ENCODE data around the gene GMPR.
"Not testable (repeated sequence)": the region's sequence is repeated elsewhere in the genome, so short reads cannot be mapped to it uniquely, and the experiment has no call there.

The GMPR gene

GRCh38 chr6:16238057-16238962, at the start of gene GMPR:
TSS of gene GMPR (plus strand) at chr6:16238587. CDS start at chr6:16238694, 107 bp downstream.
- no peak for DNase-seq

GRCh38 chr6:16190214-16190613, 48.2 kb upstream of the GMPR start:
- no peak for DNase-seq

- no peak for DNase-seq
These were observed 42.0 kb upstream of the GMPR start for GRCh38 chr6:16196260-16196983.

GRCh38 chr6:16196984-16197546, 41.3 kb upstream of the GMPR start:
- no peak for DNase-seq

GRCh38 chr6:16198061-16198705, 40.2 kb upstream of the GMPR start:
- no peak for DNase-seq

- DNase-seq, result no peak
These were observed 38.6 kb upstream of the GMPR start for GRCh38 chr6:16199804-16200203.

GRCh38 chr6:16200321-16200883, 38.0 kb upstream of the GMPR start:
- DNase-seq, result no peak

- DNase-seq, result no peak
These were observed 36.7 kb upstream of the GMPR start for GRCh38 chr6:16201706-16202105.

- DNase-seq, result no peak
These were observed 33.6 kb upstream of the GMPR start for GRCh38 chr6:16204653-16205376.

GRCh38 chr6:16205377-16206144, 32.8 kb upstream of the GMPR start:
- no peak for DNase-seq

GRCh38 chr6:16206595-16207037, 31.8 kb upstream of the GMPR start:
- DNase-seq, result no peak

GRCh38 chr6:16208989-16209388, 29.4 kb upstream of the GMPR start:
- no peak for DNase-seq

- DNase-seq, result no peak
These were observed 28.8 kb upstream of the GMPR start for GRCh38 chr6:16209539-16209938.

- DNase-seq, result no peak
These were observed 26.1 kb upstream of the GMPR start for GRCh38 chr6:16212276-16212675.

GRCh38 chr6:16216501-16217155, 21.8 kb upstream of the GMPR start:
- DNase-seq, result no peak

- no peak for DNase-seq
These were observed 21.1 kb upstream of the GMPR start for GRCh38 chr6:16217156-16217721.

- DNase-seq, result no peak
These were observed 15.6 kb upstream of the GMPR start for GRCh38 chr6:16222826-16223225.

GRCh38 chr6:16223362-16223761, 15.0 kb upstream of the GMPR start:
- DNase-seq, result no peak

GRCh38 chr6:16224409-16224808, 14.0 kb upstream of the GMPR start:
- no peak for DNase-seq

- not testable (repeated sequence) for DNase-seq
These were observed 13.2 kb upstream of the GMPR start for GRCh38 chr6:16225062-16225731.

Data from NCI-H187 (cell line).